Endothelial cell (in vitro differentiated cells): ENCODE measurements around the gene RENBP. TPM values are rescaled to one million over a fixed set of nuclear protein-coding genes. Genes with fewer than 3 reads are reported as not detected.

ENCODE experiments used
- DNase-seq: peaks from one replicate; pipeline ENCODE4 v3.0.0; 2021; ENCODE audit warnings: low spot score
- H3K27ac Mint-ChIP-seq: one replicate; pipeline ENCODE4 v1.8.0; 2021; ENCODE audit warnings: mixed read lengths, inconsistent platforms; ENCODE audit not compliant: unreplicated experiment
- H3K27me3 Mint-ChIP-seq: one replicate; pipeline ENCODE4 v1.8.0; 2021; ENCODE audit warnings: mild to moderate bottlenecking, moderate library complexity, mixed read lengths, inconsistent platforms; ENCODE audit not compliant: unreplicated experiment
- H3K36me3 Mint-ChIP-seq: one replicate; pipeline ENCODE4 v1.8.0; 2021; ENCODE audit warnings: mild to moderate bottlenecking, low read depth, mixed read lengths, inconsistent platforms; ENCODE audit not compliant: unreplicated experiment
- H3K4me1 Mint-ChIP-seq: one replicate; pipeline ENCODE4 v1.8.0; 2021; ENCODE audit warnings: mild to moderate bottlenecking, mixed read lengths, inconsistent platforms; ENCODE audit not compliant: unreplicated experiment
- H3K4me3 Mint-ChIP-seq: one replicate; pipeline ENCODE4 v1.8.0; 2021; ENCODE audit warnings: mild to moderate bottlenecking, mixed read lengths, inconsistent platforms; ENCODE audit not compliant: unreplicated experiment
- H3K9me3 Mint-ChIP-seq: one replicate; pipeline ENCODE4 v1.8.0; 2021; ENCODE audit warnings: mixed read lengths, inconsistent platforms; ENCODE audit not compliant: unreplicated experiment
- total RNA-seq: library from RNA; stranded (reverse); fragmentation: NEBNext Ultra II Directional; extraction: Animal tissue kit (Norgen Biotek cat#: 25700); gene quantifications from one replicate; pipeline ENCODE4 v1.2.1, GENCODE V29; 2021; ENCODE audit not compliant: unreplicated experiment
- TF ChIP-seq, protein P1 (sequence below): fragments of 200-600 bp; sonication (generic); IDR thresholded peaks from one replicate; pipeline ENCODE4 v1.5.0; 2021; ENCODE audit warnings: antibody characterized with exemption; ENCODE audit not compliant: unreplicated experiment

RENBP gene
- total RNA-seq, 1 donor from 2014 or later: 19.3 TPM

DNA sequence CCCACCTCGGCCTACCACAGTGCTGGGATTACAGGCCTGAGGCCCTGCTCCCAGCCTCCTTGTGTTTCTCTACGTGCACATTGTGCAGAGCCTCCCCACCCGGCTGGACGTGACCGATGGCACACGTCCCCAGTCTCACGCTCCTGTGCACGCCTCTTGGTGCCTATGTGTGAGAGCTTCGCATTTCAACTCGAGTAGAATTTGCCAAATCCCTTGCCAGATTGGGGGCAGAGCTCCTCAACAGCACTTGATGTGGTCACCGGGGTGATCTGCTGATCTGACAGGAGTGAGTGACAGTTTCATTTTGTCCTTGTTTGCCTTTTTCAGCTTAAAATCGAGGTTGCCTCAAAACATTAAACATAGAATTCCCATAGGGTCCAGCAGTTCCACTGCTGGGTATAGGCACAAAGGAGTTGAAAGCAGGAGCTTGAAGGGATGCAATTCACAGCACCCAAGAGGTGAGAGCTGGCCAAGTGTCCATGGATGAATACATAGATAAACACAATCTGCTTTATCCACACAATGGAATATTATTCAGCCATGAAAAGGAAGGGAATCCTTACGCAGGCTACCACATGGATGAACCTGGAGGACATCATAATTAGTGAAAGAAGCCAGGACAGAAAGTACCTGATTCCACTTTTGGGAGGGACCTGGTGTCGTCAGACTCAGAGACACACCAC is 45.7 kb upstream of the RENBP start:
- Mint-ChIP-seq H3K36me3 (no peaks in the 10 kb centered on the region), H3K4me1 (no peaks in the 10 kb centered on the region), H3K27ac (no peak overlapping the region), H3K4me3 (no peak overlapping the region), H3K27me3 (peaks cover 4% of the 10 kb centered on the region), H3K9me3 (no peaks in the 10 kb centered on the region)
- DNase-seq: no peak
- TF ChIP-seq, protein P1, sequence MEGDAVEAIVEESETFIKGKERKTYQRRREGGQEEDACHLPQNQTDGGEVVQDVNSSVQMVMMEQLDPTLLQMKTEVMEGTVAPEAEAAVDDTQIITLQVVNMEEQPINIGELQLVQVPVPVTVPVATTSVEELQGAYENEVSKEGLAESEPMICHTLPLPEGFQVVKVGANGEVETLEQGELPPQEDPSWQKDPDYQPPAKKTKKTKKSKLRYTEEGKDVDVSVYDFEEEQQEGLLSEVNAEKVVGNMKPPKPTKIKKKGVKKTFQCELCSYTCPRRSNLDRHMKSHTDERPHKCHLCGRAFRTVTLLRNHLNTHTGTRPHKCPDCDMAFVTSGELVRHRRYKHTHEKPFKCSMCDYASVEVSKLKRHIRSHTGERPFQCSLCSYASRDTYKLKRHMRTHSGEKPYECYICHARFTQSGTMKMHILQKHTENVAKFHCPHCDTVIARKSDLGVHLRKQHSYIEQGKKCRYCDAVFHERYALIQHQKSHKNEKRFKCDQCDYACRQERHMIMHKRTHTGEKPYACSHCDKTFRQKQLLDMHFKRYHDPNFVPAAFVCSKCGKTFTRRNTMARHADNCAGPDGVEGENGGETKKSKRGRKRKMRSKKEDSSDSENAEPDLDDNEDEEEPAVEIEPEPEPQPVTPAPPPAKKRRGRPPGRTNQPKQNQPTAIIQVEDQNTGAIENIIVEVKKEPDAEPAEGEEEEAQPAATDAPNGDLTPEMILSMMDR: no peak

DNA sequence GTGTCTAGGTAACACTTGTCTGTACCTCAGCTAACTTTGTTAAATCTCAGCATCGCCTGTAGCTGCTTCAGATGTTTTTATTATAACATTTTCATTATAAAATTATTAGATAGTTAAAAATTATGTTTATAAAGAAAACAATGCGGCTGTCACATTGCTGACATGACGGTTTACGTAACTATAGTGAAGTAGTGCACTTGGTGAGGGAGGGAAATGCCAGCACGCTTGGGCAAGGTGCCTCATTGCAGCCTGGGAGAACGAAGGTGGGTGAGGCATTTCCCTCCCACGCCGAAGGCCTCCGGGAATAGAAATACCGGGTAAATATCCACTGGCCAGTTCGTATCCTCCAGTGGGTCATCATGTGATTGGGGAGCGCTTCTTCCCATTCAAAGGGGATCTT is 44.0 kb upstream of the RENBP start:
- Mint-ChIP-seq H3K4me1 (peaks cover 4% of the 10 kb centered on the region), H3K4me3 (no peak overlapping the region), H3K36me3 (no peaks in the 10 kb centered on the region), H3K27ac (no peak overlapping the region), H3K27me3 (peaks cover 4% of the 10 kb centered on the region), H3K9me3 (no peaks in the 10 kb centered on the region)
- DNase-seq: no peak
- TF ChIP-seq, protein P1: no peak

DNA sequence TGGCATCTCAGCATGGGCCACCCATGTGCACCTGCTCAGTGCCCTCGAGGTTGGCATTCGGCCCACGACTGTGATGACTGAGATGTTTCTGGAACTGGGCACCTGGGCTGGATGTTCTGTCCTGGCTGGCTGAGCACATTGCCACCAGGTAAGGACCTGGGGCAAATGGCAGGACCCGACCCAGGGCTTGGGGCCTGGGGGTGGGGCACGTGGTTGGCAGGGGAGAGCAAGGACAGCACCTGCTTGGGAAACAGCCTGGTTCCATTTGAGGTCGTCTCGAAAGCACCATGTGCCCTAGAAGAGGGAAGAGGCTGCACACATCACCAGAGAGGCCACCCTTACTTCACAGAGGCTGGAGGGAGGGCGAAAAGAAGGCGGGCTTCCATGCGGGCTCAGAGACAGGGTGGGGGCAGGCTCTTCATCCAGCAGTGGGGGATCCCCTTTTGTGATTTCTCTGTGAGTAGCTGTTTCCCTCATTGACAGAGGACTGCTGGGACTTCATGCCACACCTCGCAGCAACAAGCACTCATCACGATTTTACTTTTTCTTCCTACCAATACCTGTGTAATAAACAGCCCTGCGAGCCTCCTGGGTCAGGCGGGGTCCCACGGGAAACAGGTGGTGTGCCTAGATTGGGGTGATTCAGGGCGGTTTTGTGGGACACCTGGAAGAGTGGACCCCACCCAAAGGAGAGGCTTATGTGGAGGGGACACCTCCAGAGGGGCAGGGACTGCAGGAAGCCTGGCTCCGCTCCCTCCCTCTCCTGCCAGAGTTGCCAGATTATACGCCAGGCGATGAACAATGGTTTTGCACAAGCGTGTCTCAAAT is 40.1 kb upstream of the RENBP start:
- no peak for DNase-seq

DNA sequence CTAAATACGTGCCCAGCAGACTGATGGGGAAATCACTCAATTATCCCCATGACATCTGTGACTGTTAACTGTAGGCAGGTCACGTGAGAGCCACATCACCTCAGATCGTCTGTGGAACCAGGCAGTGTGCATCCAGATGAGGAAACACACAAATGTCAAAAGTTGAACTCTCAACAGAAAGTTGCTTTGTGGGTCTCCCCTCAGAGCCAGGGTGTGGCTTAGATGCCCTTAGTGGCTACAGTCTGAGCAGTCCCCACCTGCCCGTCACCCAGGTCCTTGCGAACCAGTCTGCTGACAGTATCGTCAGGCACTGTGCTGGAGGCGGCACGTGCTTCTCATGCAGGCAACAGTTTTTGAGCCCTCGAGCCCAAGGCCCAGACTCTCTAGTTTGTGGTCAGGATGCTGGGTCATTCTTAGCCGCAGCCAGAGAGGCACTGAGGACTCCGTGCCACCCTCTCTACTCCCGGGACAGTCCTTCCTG is 38.9 kb upstream of the RENBP start:
- Mint-ChIP-seq H3K36me3 (no peaks in the 10 kb centered on the region), H3K27me3 (peaks cover 4% of the 10 kb centered on the region), H3K4me1 (peaks cover 4% of the 10 kb centered on the region), H3K27ac (no peak overlapping the region), H3K9me3 (no peaks in the 10 kb centered on the region), H3K4me3 (no peak overlapping the region)
- TF ChIP-seq, protein P1: no peak
- no peak for DNase-seq

More for the DNA sequence above, 40.1 kb upstream of the RENBP start:
- Mint-ChIP-seq H3K36me3 (no peaks in the 10 kb centered on the region), H3K4me3 (no peak overlapping the region), H3K27ac (no peak overlapping the region), H3K4me1 (peaks cover 4% of the 10 kb centered on the region), H3K9me3 (no peaks in the 10 kb centered on the region), H3K27me3 (peaks cover 4% of the 10 kb centered on the region)
- TF ChIP-seq, protein P1: no peak
